Measurements from ENCODE around the gene ATXN2L. TPM values are rescaled to one million over a fixed set of nuclear protein-coding genes. Genes with fewer than 3 reads are reported as not detected.

ATXN2L gene
- total RNA-seq, 5 donors from 2014 or later (not counting 1 experiment from before 2014, with no cell fraction given): 273 to 345 (median 281) TPM

- Histone ChIP-seq H3K9me3 (no peaks in the 10 kb centered on the region), H3K27me3 (replicated peaks in 1 of 2; ENCODE audit: control insufficient read depth in 2 of 2, extremely low read depth in 1 of 2, insufficient read depth in 2 of 2, low read length in 1 of 2) (no peaks in the 10 kb centered on the region), H3K4me1 (ENCODE audit: control insufficient read depth in 1 of 2, extremely low read depth in 1 of 2, insufficient read depth in 2 of 2, low read length in 2 of 2) (peaks cover 11 to 14% of the 10 kb centered on the region in 2 experiments), H3K36me3 (ENCODE audit: control insufficient read depth in 2 of 2, extremely low read depth in 1 of 2, insufficient read depth in 1 of 2, low read length in 1 of 2) (peaks cover 29 to 95% of the 10 kb centered on the region in 2 donors), H3K4me3 (ENCODE audit: control insufficient read depth in 1 of 2, extremely low read depth in 1 of 2, low read length in 1 of 2) (no peak overlapping the region), H3K27ac (ENCODE audit: low read length) (no peak overlapping the region)
- Mint-ChIP-seq H3K4me3 (no peak overlapping the region), H3K9me3 (no peaks in the 10 kb centered on the region), H3K27me3 (no peaks in the 10 kb centered on the region), H3K4me1 (peaks cover 23 to 41% (median 34%) of the 10 kb centered on the region in 3 donors), H3K36me3 (peaks cover 80% of the 10 kb centered on the region), H3K27ac (no peak overlapping the region)
- 97% methylated on average over 13 of the region's 13 CpGs for WGBS (ENCODE audit: insufficient coverage)
- ChIA-PET POLR2A (interaction anchor here in 1 of 2 donors (1.1 kb wide), 1 partner anchor 13 kb away, joined by 3 read pairs; no protein-coding TSS in a partner anchor), CTCF (no interaction called here)
- ATAC-seq (replicated peaks in 1 of 4): no peak
- no peak for DNase-seq
Observed at GRCh38 chr16:28829747-28830146, 6.9 kb downstream of the ATXN2L start.

GRCh38 chr16:28830531-28830930, 7.7 kb downstream of the ATXN2L start:
- no peaks in the 10 kb centered on the region for H3K9me3 Mint-ChIP-seq
- Histone ChIP-seq H3K9me3 (no peaks in the 10 kb centered on the region), H3K36me3 (ENCODE audit: control insufficient read depth in 2 of 2, extremely low read depth in 1 of 2, insufficient read depth in 1 of 2, low read length in 1 of 2) (peaks cover 33 to 99% of the 10 kb centered on the region in 2 donors), H3K27ac (ENCODE audit: low read length) (no peak overlapping the region), H3K4me3 (ENCODE audit: control insufficient read depth in 1 of 2, extremely low read depth in 1 of 2, low read length in 1 of 2) (no peak overlapping the region), H3K4me1 (ENCODE audit: control insufficient read depth in 1 of 2, extremely low read depth in 1 of 2, insufficient read depth in 2 of 2, low read length in 2 of 2) (peaks cover 3 to 6% of the 10 kb centered on the region in 2 experiments), H3K27me3 (replicated peaks in 1 of 2; ENCODE audit: control insufficient read depth in 2 of 2, extremely low read depth in 1 of 2, insufficient read depth in 2 of 2, low read length in 1 of 2) (no peaks in the 10 kb centered on the region)
- no peaks in the 10 kb centered on the region for H3K27me3 Mint-ChIP-seq
- H3K4me3 Mint-ChIP-seq: no peak overlapping the region
- POLR2A ChIA-PET: interaction anchor here (0.7 to 1.1 kb wide), 2 partner anchors 12 to 14 kb away, joined by 3 to 6 read pairs; no protein-coding TSS in a partner anchor
- 95% methylated on average over 10 of the region's 13 CpGs for WGBS (ENCODE audit: insufficient coverage)
- peaks cover 81% of the 10 kb centered on the region for H3K36me3 Mint-ChIP-seq
- ATAC-seq (replicated peaks in 1 of 4): no peak
- DNase-seq: no peak
- CTCF ChIA-PET: interaction anchor here in 1 of 2 donors (0.7 kb wide), 1 partner anchor 85 kb away, joined by 3 read pairs; no protein-coding TSS in a partner anchor
- no peak overlapping the region for H3K27ac Mint-ChIP-seq
- peaks cover 15 to 33% (median 27%) of the 10 kb centered on the region in 3 donors for H3K4me1 Mint-ChIP-seq

GRCh38 chr16:28834349-28834748, 11.6 kb downstream of the ATXN2L start:
- Mint-ChIP-seq H3K27me3 (no peaks in the 10 kb centered on the region), H3K4me3 (no peak overlapping the region), H3K4me1 (peaks cover 3 to 8% (median 6%) of the 10 kb centered on the region in 3 donors), H3K36me3 (peaks cover 55% of the 10 kb centered on the region), H3K9me3 (no peaks in the 10 kb centered on the region), H3K27ac (no peak overlapping the region)
- DNase-seq: no peak
- no peak overlapping the region for H3K27ac ChIP-seq (ENCODE audit: low read length)
- no peak overlapping the region for H3K4me3 ChIP-seq (ENCODE audit: control insufficient read depth in 1 of 2, extremely low read depth in 1 of 2, low read length in 1 of 2)
- POLR2A ChIA-PET: no interaction called here
- H3K4me1 ChIP-seq (ENCODE audit: control insufficient read depth in 1 of 2, extremely low read depth in 1 of 2, insufficient read depth in 2 of 2, low read length in 2 of 2): no peaks in the 10 kb centered on the region
- H3K27me3 ChIP-seq (replicated peaks in 1 of 2; ENCODE audit: control insufficient read depth in 2 of 2, extremely low read depth in 1 of 2, insufficient read depth in 2 of 2, low read length in 1 of 2): no peaks in the 10 kb centered on the region
- ATAC-seq (replicated peaks in 1 of 4): no peak
- H3K36me3 ChIP-seq (ENCODE audit: control insufficient read depth in 2 of 2, extremely low read depth in 1 of 2, insufficient read depth in 1 of 2, low read length in 1 of 2): peaks cover 20 to 85% of the 10 kb centered on the region in 2 donors
- H3K9me3 ChIP-seq: no peaks in the 10 kb centered on the region
- CTCF ChIA-PET: no interaction called here
- 97% methylated on average over 6 of the region's 14 CpGs for WGBS (ENCODE audit: insufficient coverage)

- 97% methylated on average over 16 of the region's 25 CpGs for WGBS (ENCODE audit: insufficient coverage)
- ChIA-PET POLR2A (no interaction called here), CTCF (no interaction called here)
- peaks cover 47% of the 10 kb centered on the region for H3K36me3 Mint-ChIP-seq
- DNase-seq (no peak), ATAC-seq (replicated peaks in 1 of 4) (peak in 1 of 4 experiments; percentile 18)
- H3K4me3 Mint-ChIP-seq: no peak overlapping the region
- Histone ChIP-seq H3K36me3 (ENCODE audit: control insufficient read depth in 2 of 2, extremely low read depth in 1 of 2, insufficient read depth in 1 of 2, low read length in 1 of 2) (peaks cover 16 to 77% of the 10 kb centered on the region in 2 donors), H3K4me3 (ENCODE audit: control insufficient read depth in 1 of 2, extremely low read depth in 1 of 2, low read length in 1 of 2) (no peak overlapping the region), H3K4me1 (ENCODE audit: control insufficient read depth in 1 of 2, extremely low read depth in 1 of 2, insufficient read depth in 2 of 2, low read length in 2 of 2) (no peaks in the 10 kb centered on the region), H3K27ac (ENCODE audit: low read length) (no peak overlapping the region), H3K27me3 (replicated peaks in 1 of 2; ENCODE audit: control insufficient read depth in 2 of 2, extremely low read depth in 1 of 2, insufficient read depth in 2 of 2, low read length in 1 of 2) (no peaks in the 10 kb centered on the region), H3K9me3 (no peaks in the 10 kb centered on the region)
- no peaks in the 10 kb centered on the region for H3K9me3 Mint-ChIP-seq
- H3K4me1 Mint-ChIP-seq: peaks cover 3 to 8% (median 6%) of the 10 kb centered on the region in 3 donors
- no peak overlapping the region for H3K27ac Mint-ChIP-seq
- H3K27me3 Mint-ChIP-seq: no peaks in the 10 kb centered on the region
Observed at GRCh38 chr16:28834873-28835863, 12.4 kb downstream of the ATXN2L start.

GRCh38 chr16:28835864-28836760, 13.3 kb downstream of the ATXN2L start:
- whole genome bisulfite sequencing (ENCODE audit: insufficient coverage): 95% methylated on average over 8 of the region's 25 CpGs
- no peak overlapping the region for H3K27ac ChIP-seq (ENCODE audit: low read length)
- no peaks in the 10 kb centered on the region for H3K27me3 Mint-ChIP-seq
- no peaks in the 10 kb centered on the region for H3K4me1 ChIP-seq (ENCODE audit: control insufficient read depth in 1 of 2, extremely low read depth in 1 of 2, insufficient read depth in 2 of 2, low read length in 2 of 2)
- no peak overlapping the region for H3K27ac Mint-ChIP-seq
- no peak overlapping the region for H3K4me3 ChIP-seq (ENCODE audit: control insufficient read depth in 1 of 2, extremely low read depth in 1 of 2, low read length in 1 of 2)
- peak in 1 of 4 experiments; percentile 10 for ATAC-seq (replicated peaks in 1 of 4)
- ChIA-PET CTCF (interaction anchor here in 1 of 2 donors (0.6 kb wide), 1 partner anchor 136 kb away, joined by 11 read pairs; no protein-coding TSS in a partner anchor), POLR2A (interaction anchor here in 1 of 2 donors (0.6 kb wide), 1 partner anchor 20 kb away, joined by 5 read pairs; no protein-coding TSS in a partner anchor)
- no peak overlapping the region for H3K4me3 Mint-ChIP-seq
- no peaks in the 10 kb centered on the region for H3K9me3 Mint-ChIP-seq
- DNase-seq: no peak
- H3K27me3 ChIP-seq (replicated peaks in 1 of 2; ENCODE audit: control insufficient read depth in 2 of 2, extremely low read depth in 1 of 2, insufficient read depth in 2 of 2, low read length in 1 of 2): no peaks in the 10 kb centered on the region
- peaks cover 37% of the 10 kb centered on the region for H3K36me3 Mint-ChIP-seq
- H3K36me3 ChIP-seq (ENCODE audit: control insufficient read depth in 2 of 2, extremely low read depth in 1 of 2, insufficient read depth in 1 of 2, low read length in 1 of 2): peaks cover 16 to 68% of the 10 kb centered on the region in 2 donors
- no peaks in the 10 kb centered on the region for H3K9me3 ChIP-seq
- H3K4me1 Mint-ChIP-seq: peaks cover 1 to 6% (median 6%) of the 10 kb centered on the region in 3 donors

GRCh38 chr16:28836761-28837064, 13.9 kb downstream of the ATXN2L start:
- WGBS (ENCODE audit: insufficient coverage): no CpG with 5 or more reads among the region's 8 CpGs

More at GRCh38 chr16:28836761-28837064, 13.9 kb downstream of the ATXN2L start:
- no peak for ATAC-seq (replicated peaks in 1 of 4)
- no peaks in the 10 kb centered on the region for H3K4me1 ChIP-seq (ENCODE audit: control insufficient read depth in 1 of 2, extremely low read depth in 1 of 2, insufficient read depth in 2 of 2, low read length in 2 of 2)
- H3K4me3 ChIP-seq (ENCODE audit: control insufficient read depth in 1 of 2, extremely low read depth in 1 of 2, low read length in 1 of 2): no peak overlapping the region
- H3K9me3 Mint-ChIP-seq: no peaks in the 10 kb centered on the region
- H3K9me3 ChIP-seq: no peaks in the 10 kb centered on the region
- peaks cover 37% of the 10 kb centered on the region for H3K36me3 Mint-ChIP-seq
- H3K27me3 Mint-ChIP-seq: no peaks in the 10 kb centered on the region
- peaks cover 1 to 6% (median 6%) of the 10 kb centered on the region in 3 donors for H3K4me1 Mint-ChIP-seq
- H3K4me3 Mint-ChIP-seq: no peak overlapping the region
- CTCF ChIA-PET: interaction anchor here in 1 of 2 donors (0.6 kb wide), 1 partner anchor 135 kb away, joined by 11 read pairs; no protein-coding TSS in a partner anchor
- DNase-seq: no peak
- H3K27me3 ChIP-seq (replicated peaks in 1 of 2; ENCODE audit: control insufficient read depth in 2 of 2, extremely low read depth in 1 of 2, insufficient read depth in 2 of 2, low read length in 1 of 2): no peaks in the 10 kb centered on the region
- no peak overlapping the region for H3K27ac ChIP-seq (ENCODE audit: low read length)
- H3K36me3 ChIP-seq (ENCODE audit: control insufficient read depth in 2 of 2, extremely low read depth in 1 of 2, insufficient read depth in 1 of 2, low read length in 1 of 2): peaks cover 16 to 62% of the 10 kb centered on the region in 2 donors
- H3K27ac Mint-ChIP-seq: no peak overlapping the region
- POLR2A ChIA-PET: interaction anchor here in 1 of 2 donors (0.6 kb wide), 2 partner anchors 14 to 19 kb away, joined by 4 to 5 read pairs; partner anchors contain the start of gene ATXN2L
